Right lobe of liver (tissue), 4 donors: ENCODE results near the gene RHBDD1.

Experiments used
- CTCF ChIP-seq, 4 donors: fragments of 200-600 bp in 3 of 4; fragments of 450-650 bp in 1 of 4; IDR thresholded peaks; one replicate each; pipeline versions ENCODE4 v1.5.1 to v1.8.0; 2016 to 2022; ENCODE audit warnings: antibody characterized with exemption in 4 of 4, mild to moderate bottlenecking in 2 of 4
- POLR2A ChIP-seq: fragments of 450-650 bp; IDR thresholded peaks from one replicate; pipeline ENCODE4 v1.6.1; 2017; ENCODE audit warnings: antibody characterized with exemption, mild to moderate bottlenecking
- donor health status: DM: no; HTN: no; CAD: no.
- donor health status: DM: no; HTN: no; CAD: no.
- donor health status: DM: no; HTN: yes; CAD: no.

GRCh38 chr2:226910384-226910783 is 74.5 kb downstream of the RHBDD1 start:
- TF ChIP-seq CTCF (IDR thresholded peaks at IDR 0.05) (no peak), POLR2A (no peak)
